ENCODE results near the gene ARRDC5.

GRCh38 chr19:4909156-4909896 is 6.6 kb upstream of the ARRDC5 start, which contains the start of gene UHRF1:
- TF ChIP-seq, protein P1, sequence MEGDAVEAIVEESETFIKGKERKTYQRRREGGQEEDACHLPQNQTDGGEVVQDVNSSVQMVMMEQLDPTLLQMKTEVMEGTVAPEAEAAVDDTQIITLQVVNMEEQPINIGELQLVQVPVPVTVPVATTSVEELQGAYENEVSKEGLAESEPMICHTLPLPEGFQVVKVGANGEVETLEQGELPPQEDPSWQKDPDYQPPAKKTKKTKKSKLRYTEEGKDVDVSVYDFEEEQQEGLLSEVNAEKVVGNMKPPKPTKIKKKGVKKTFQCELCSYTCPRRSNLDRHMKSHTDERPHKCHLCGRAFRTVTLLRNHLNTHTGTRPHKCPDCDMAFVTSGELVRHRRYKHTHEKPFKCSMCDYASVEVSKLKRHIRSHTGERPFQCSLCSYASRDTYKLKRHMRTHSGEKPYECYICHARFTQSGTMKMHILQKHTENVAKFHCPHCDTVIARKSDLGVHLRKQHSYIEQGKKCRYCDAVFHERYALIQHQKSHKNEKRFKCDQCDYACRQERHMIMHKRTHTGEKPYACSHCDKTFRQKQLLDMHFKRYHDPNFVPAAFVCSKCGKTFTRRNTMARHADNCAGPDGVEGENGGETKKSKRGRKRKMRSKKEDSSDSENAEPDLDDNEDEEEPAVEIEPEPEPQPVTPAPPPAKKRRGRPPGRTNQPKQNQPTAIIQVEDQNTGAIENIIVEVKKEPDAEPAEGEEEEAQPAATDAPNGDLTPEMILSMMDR (IDR thresholded peaks at IDR 0.05; ENCODE audit: insufficient read depth, low read depth, low read length) = no peak
- no peak for TF ChIP-seq EZH2 (IDR thresholded peaks at IDR 0.05; ENCODE audit: insufficient read depth, low read length)

Data from astrocyte (in vitro differentiated cells and primary cell).